GM13977 (cell line): ENCODE data around the gene PRF1.

ENCODE experiments used
- DNase-seq: peaks from one replicate; pipeline ENCODE4 v3.0.0; 2012; ENCODE audit warnings: low spot score
- in situ Hi-C: fragments of 300-500 bp; cut with MboI; formaldehyde crosslinking; loops from one replicate; pipeline ENCODE4 v1.12.0; 2022; ENCODE audit warnings: low sequenced_read_pairs, low pct_unique_long_range_greater_than_20kb, mixed read lengths, inconsistent platforms; ENCODE audit not compliant: unreplicated experiment
- TF ChIP-seq, protein P1 (sequence below): IDR thresholded peaks from 2 replicates; pipeline ENCODE4 v1.5.1; 2012; ENCODE audit warnings: mild to moderate bottlenecking, control low read depth; ENCODE audit not compliant: insufficient read depth; ENCODE audit errors: extremely low read depth, missing control alignments

Gene PRF1

DNA sequence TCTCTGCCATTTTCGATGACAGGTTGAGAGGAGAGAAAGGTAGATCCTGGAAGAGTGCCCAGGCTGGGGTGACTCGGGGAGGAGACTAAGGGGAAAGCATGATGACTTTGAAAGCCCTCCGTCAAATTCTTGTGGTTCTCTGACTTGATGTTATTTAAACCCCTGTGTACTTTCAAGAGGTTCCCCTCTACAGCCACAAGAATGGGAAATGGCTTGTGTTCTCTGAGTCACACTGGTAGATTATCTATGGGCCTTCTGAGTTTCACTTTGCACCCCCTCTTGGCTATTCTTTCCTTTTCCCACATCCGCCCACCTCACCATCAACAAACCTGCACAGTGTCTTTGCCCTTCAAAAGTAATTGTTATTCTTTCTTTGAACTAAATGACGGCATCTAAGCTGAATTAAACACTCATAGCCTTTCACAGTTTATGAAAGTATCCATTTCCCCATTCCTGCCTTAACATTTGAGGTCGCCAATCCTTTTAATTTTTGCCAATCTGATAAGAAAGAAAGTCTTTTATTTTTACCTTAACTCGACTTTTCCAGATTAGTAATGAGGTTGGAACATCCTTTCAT, 24.1 kb downstream of the PRF1 start:
- in situ Hi-C loops = no loop called here
- peak; percentile 71 for DNase-seq

DNA sequence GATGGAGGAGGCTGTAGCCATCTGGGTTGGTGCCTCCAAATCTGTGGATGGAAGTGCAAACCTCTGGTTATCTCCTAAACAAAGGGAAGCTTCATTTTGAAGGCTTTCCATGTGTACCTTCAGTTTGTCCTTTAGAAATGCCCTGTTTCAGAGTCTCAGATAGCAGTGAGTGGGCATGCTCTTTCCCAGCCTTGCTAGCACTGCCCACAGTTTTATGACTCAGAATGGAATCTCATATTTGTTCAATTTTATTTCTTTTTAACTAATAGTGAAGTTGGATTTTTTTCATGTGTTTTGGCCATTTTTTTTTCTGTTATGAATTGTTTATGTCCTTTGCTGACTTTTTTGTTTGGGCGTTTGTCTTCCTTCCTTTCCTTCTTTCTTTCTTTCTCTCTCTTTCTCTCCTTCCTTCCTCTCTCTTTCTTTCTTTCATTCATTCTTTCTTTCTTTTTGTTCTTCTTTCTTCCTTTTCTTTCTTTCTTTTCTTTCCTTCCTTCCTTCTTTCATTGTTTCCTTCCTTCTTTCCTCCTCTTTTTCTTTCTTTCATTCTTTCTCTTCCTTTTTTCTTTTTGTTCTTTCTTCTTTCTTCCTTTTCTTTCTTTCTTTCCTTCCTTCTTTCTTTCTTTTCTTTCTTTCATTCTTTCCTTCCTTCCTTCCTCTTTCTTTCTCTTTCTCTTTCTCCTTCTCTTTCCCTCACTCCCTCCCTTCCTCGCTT, 25.6 kb downstream of the PRF1 start:
- in situ Hi-C loops = no loop called here
- no peak for DNase-seq
- TF ChIP-seq, protein P1, sequence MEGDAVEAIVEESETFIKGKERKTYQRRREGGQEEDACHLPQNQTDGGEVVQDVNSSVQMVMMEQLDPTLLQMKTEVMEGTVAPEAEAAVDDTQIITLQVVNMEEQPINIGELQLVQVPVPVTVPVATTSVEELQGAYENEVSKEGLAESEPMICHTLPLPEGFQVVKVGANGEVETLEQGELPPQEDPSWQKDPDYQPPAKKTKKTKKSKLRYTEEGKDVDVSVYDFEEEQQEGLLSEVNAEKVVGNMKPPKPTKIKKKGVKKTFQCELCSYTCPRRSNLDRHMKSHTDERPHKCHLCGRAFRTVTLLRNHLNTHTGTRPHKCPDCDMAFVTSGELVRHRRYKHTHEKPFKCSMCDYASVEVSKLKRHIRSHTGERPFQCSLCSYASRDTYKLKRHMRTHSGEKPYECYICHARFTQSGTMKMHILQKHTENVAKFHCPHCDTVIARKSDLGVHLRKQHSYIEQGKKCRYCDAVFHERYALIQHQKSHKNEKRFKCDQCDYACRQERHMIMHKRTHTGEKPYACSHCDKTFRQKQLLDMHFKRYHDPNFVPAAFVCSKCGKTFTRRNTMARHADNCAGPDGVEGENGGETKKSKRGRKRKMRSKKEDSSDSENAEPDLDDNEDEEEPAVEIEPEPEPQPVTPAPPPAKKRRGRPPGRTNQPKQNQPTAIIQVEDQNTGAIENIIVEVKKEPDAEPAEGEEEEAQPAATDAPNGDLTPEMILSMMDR = no peak

More for the DNA sequence above, 24.1 kb downstream of the PRF1 start:
- TF ChIP-seq, protein P1 = no peak

DNA sequence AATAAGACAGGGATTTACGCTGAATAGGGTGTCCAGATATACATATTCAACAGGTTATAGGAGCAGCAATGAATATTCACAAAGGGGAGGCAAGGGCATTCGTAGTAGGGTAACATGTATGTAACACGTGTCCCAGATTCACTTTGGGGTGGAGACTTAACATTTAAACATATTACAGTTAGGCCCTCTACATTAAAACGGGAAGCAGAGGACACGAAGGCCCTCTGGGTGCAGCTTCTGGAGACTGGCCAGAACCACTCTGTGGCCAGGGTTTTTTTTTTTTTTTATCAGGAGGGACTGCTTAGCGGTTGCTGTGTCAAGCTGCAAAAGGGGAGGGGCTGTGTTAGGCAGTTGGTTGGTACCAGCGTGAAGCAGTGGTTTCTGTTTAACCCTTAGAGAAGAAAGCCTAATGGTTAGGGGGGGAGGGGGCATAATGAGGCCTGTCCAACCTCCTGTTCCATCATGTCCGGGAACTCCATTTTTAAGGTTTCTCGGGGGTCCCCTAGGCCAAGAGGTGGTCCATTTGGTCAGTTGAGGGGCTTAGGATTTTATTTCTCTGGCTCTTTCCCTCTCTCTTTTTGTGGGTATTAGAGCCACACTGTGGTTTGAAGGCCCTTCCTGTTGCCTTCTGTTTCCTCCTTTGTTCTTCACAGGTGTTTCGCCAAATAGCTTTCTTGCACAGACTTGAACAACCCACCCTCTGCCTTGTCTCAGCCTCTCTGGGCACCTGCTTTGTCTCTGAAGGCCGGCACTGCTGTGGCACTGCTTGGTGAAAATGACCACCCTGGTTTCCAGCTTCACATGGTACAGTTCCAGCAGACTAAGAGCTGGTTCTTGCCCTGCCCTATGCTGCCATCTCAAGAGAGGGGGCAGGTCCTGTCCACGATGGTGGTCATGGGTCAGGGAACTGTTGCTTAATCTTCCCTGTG, 26.4 kb downstream of the PRF1 start:
- DNase-seq = peak; percentile 60
- TF ChIP-seq, protein P1 = no peak
- in situ Hi-C loops = no loop called here

DNA sequence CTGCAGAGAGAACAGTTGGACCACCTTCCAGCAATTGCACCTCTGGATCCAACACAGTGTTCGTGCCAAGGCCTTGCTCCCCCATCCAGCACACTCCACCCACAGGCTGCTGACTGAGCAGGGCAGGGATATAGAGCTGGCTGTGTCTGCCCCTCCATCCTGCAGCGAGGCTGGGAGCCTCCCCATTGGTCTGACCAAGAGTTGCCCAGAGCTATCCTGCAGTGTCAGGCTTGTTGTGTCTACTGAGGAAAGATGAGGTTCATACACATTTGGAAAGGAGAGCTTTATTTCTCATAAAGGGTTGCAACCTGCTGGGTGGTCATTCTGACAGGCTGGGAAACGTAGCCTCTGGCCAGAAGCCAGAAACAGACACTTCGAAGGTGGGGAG, 27.1 kb downstream of the PRF1 start:
- in situ Hi-C loops = no loop called here
- no peak for DNase-seq
- TF ChIP-seq, protein P1 = no peak

DNA sequence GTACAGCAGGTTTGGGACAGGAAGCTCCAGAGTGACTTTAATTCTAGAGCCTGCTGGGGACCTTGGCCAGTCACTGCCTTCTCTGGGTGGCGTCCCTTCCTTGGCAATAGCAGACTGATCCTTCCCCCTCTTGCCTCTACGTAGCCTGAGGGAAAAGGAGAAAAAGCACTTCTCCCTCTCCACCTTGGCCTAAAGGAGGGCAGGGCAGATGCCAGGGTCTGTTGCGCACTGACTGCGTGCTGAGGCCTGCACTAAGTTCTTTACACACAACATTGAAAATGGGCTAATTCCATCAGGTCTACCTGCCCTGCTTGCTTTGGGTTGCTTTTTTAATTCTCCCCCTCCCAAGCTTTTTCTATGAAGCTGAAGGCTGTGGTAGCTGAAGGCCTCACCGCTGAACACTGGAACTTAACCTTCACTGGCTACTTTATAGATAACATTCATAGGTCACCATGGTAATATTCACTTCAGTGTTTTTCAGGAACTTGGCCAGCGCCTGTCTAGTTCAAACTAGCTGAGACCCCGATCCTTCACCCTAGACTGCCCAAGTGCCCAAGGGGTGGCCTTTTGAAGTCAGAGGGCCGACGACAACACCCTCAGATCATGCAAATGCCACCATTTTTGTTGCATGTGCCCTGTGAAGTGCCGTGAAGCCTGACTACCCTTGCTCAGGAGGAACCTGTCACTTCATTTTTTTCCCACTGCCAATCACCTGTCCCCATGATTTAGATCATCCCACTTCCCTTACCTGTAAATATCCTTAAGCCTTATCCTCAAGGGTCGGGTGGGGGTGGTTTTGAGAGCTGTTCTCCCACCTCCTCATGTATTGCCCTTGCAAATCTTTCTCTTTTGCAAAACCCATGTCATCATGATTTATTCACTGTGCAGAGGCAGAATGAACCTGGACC, 28.7 kb downstream of the PRF1 start:
- TF ChIP-seq, protein P1 = no peak
- in situ Hi-C loops = loop anchor here (25.0 kb wide), 1 partner anchor 313 kb away; the partner anchor contains the start of gene PCBD1
- DNase-seq = no peak
